ENCODE measurements around the gene SMS. TPM values are rescaled to one million over a fixed set of nuclear protein-coding genes. Genes with fewer than 3 reads are reported as not detected.

The SMS gene
- total and polyA plus RNA-seq, 2 donors (not counting 1 experiment from before 2014, with no cell fraction given), result 7.0 to 30.5 TPM

DNA sequence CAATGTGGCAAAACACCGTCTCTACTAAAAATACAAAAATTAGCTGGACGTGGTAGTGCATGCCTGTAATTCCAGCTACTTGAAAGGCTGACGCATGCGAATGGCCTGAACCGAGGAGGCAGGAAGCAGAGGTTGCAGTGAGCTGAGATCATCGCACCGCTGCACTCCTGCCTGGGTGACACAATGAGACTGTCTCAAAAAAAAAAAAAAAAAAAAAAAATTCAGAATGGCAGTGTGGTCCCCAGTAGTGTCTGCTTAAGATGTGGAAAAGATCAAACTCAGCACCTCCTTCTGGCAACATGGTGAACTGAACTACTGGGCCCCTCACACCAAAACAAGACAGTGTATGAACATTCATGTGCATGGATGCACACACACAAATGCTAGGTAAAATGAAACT is 32.2 kb downstream of the SMS start:
- Histone ChIP-seq H3K9me3 (ENCODE audit: control extremely low read depth in 1 of 3, control insufficient read depth in 2 of 3, insufficient read depth in 1 of 3, low read length in 2 of 3) (no peaks in the 10 kb centered on the region), H3K27me3 (replicated peaks in 1 of 4; ENCODE audit: control extremely low read depth in 1 of 4, control insufficient read depth in 3 of 4, insufficient read depth in 4 of 4, low read length in 3 of 4) (no peaks in the 10 kb centered on the region), H3K36me3 (replicated peaks in 1 of 2; ENCODE audit: control extremely low read depth in 1 of 2, control insufficient read depth in 1 of 2, extremely low read depth in 1 of 2, insufficient read depth in 2 of 2, low read length in 1 of 2) (peaks cover 0 to 15% of the 10 kb centered on the region in 2 experiments), H3K27ac (ENCODE audit: low read length in 2 of 2) (peak overlapping the region in 1 of 2 donors; percentile 67), H3K4me1 (ENCODE audit: control insufficient read depth in 2 of 2, insufficient read depth in 2 of 2, low read length in 2 of 2) (peaks cover 9 to 21% of the 10 kb centered on the region in 2 donors), H3K9ac (ENCODE audit: low read length) (no peak overlapping the region), H3K79me2 (ENCODE audit: control insufficient read depth, insufficient read depth, low read length) (no peaks in the 10 kb centered on the region), H3K4me3 (ENCODE audit: control extremely low read depth in 1 of 5, extremely low read depth in 1 of 5, insufficient read depth in 1 of 5, low read depth in 2 of 5, low read length in 4 of 5) (no peak overlapping the region), H3K4me2 (replicated peaks; ENCODE audit: low read depth, low read length, poor library complexity, severe bottlenecking) (no peak overlapping the region), H4K20me1 (ENCODE audit: control insufficient read depth, insufficient read depth, low read length, poor library complexity, severe bottlenecking) (no peaks in the 10 kb centered on the region), H2AFZ (ENCODE audit: insufficient read depth, low read depth, low read length, poor library complexity, severe bottlenecking) (no peak overlapping the region)
- DNase-seq (peak; percentile 43), ATAC-seq (ENCODE audit: low read depth) (peak; percentile 58)
- no CpG with 5 or more reads among the region's 7 CpGs for WGBS (ENCODE audit: insufficient coverage)
- no peaks in the 10 kb centered on the region for H3K27me3 Mint-ChIP-seq
- peak overlapping the region; percentile 61 for H3K4me3 Mint-ChIP-seq
- no peaks in the 10 kb centered on the region for H3K9me3 Mint-ChIP-seq (ENCODE audit: insufficient read depth)
- peaks cover 27% of the 10 kb centered on the region for H3K4me1 Mint-ChIP-seq
- CTCF ChIA-PET, result interaction anchor here (0.7 to 2.4 kb wide), 4 partner anchors 10 to 1446 kb away, joined by 3 to 11 read pairs (median 3); no protein-coding TSS in a partner anchor
- intact Hi-C loops (cut with micrococcal nuclease), result no loop called here
- POLR2A ChIA-PET, result no interaction called here
- H3K27ac Mint-ChIP-seq, result peak overlapping the region; percentile 84
- no peak for TF ChIP-seq CTCF (IDR thresholded peaks at IDR 0.05)
- TF ChIP-seq EZH2 (IDR thresholded peaks at IDR 0.05; ENCODE audit: borderline replicate concordance, insufficient read depth, low read depth, low read length, poor library complexity, severe bottlenecking), result no peak

- Histone ChIP-seq H2AFZ (ENCODE audit: insufficient read depth, low read depth, low read length, poor library complexity, severe bottlenecking) (peak overlapping the region; percentile 76), H4K20me1 (ENCODE audit: control insufficient read depth, insufficient read depth, low read length, poor library complexity, severe bottlenecking) (no peaks in the 10 kb centered on the region), H3K27ac (ENCODE audit: low read length in 2 of 2) (peak overlapping the region; percentile 67 to 72), H3K27me3 (replicated peaks in 1 of 4; ENCODE audit: control extremely low read depth in 1 of 4, control insufficient read depth in 3 of 4, insufficient read depth in 4 of 4, low read length in 3 of 4) (no peaks in the 10 kb centered on the region), H3K9ac (ENCODE audit: low read length) (peak overlapping the region; percentile 53), H3K4me2 (replicated peaks; ENCODE audit: low read depth, low read length, poor library complexity, severe bottlenecking) (peak overlapping the region; percentile 68), H3K4me1 (ENCODE audit: control insufficient read depth in 2 of 2, insufficient read depth in 2 of 2, low read length in 2 of 2) (peaks cover 9 to 21% of the 10 kb centered on the region in 2 donors), H3K79me2 (ENCODE audit: control insufficient read depth, insufficient read depth, low read length) (no peaks in the 10 kb centered on the region), H3K4me3 (ENCODE audit: control extremely low read depth in 1 of 5, extremely low read depth in 1 of 5, insufficient read depth in 1 of 5, low read depth in 2 of 5, low read length in 4 of 5) (peak overlapping the region in 1 of 5 experiments; percentile 7), H3K36me3 (replicated peaks in 1 of 2; ENCODE audit: control extremely low read depth in 1 of 2, control insufficient read depth in 1 of 2, extremely low read depth in 1 of 2, insufficient read depth in 2 of 2, low read length in 1 of 2) (peaks cover 0 to 9% of the 10 kb centered on the region in 2 experiments), H3K9me3 (ENCODE audit: control extremely low read depth in 1 of 3, control insufficient read depth in 2 of 3, insufficient read depth in 1 of 3, low read length in 2 of 3) (no peaks in the 10 kb centered on the region)
- intact Hi-C loops (cut with micrococcal nuclease), result no loop called here
- no peaks in the 10 kb centered on the region for H3K27me3 Mint-ChIP-seq
- TF ChIP-seq EZH2 (IDR thresholded peaks at IDR 0.05; ENCODE audit: borderline replicate concordance, insufficient read depth, low read depth, low read length, poor library complexity, severe bottlenecking) (no peak), CTCF (IDR thresholded peaks at IDR 0.05) (no peak)
- ATAC-seq (ENCODE audit: low read depth), result no peak
- POLR2A ChIA-PET, result no interaction called here
- DNase-seq, result no peak
- WGBS (ENCODE audit: insufficient coverage), result no CpG with 5 or more reads among the region's 12 CpGs
- H3K4me3 Mint-ChIP-seq, result peak overlapping the region; percentile 88
- CTCF ChIA-PET, result interaction anchor here (0.7 to 2.4 kb wide), 5 partner anchors 10 to 1446 kb away, joined by 3 to 11 read pairs (median 3); no protein-coding TSS in a partner anchor
- H3K9me3 Mint-ChIP-seq (ENCODE audit: insufficient read depth), result no peaks in the 10 kb centered on the region
- peak overlapping the region; percentile 98 for H3K27ac Mint-ChIP-seq
- H3K4me1 Mint-ChIP-seq, result peaks cover 27% of the 10 kb centered on the region
These were observed 33.0 kb downstream of the SMS start for GRCh38 chrX:21973321-21974010.

Measured in B cell (primary cell).